DMS79 treated with DMSO at 0.1 percent for 48 hours (cell line): ENCODE measurements around the gene ZNF791.
A peak's percentile ranks its signal among the peaks of the same experiment; 100 is the strongest.
"Not testable (repeated sequence)": the region's sequence is repeated elsewhere in the genome, so short reads cannot be mapped to it uniquely, and the experiment has no call there.

Experiments
- DNase-seq: peaks from one replicate; lab custom pipeline; 2025; lab: John Stamatoyannopoulos, UW

The ZNF791 gene

GRCh38 chr19:12629215-12629614 is 18.5 kb downstream of the ZNF791 start:
- DNase-seq, result no peak

DNA sequence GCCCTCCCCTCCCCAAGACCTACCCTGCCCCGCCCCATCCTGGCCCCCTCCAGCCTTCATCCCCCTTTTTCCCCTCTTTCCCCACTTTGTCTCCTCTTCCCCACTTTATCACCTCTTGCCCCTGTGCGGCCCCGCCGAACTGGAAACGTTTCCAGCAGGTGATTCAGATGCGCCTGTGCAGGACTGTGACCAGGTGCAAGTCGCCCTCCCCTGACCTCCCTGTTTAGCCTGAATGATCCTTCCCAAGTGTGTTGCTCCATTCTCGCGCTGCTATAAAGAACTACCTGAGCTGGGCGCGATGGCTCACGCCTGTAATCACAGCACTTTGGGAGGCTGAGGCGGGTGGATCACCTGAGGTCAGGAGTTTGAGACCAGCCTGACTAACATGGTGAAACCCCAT is 25.9 kb downstream of the ZNF791 start:
- no peak for DNase-seq

DNA sequence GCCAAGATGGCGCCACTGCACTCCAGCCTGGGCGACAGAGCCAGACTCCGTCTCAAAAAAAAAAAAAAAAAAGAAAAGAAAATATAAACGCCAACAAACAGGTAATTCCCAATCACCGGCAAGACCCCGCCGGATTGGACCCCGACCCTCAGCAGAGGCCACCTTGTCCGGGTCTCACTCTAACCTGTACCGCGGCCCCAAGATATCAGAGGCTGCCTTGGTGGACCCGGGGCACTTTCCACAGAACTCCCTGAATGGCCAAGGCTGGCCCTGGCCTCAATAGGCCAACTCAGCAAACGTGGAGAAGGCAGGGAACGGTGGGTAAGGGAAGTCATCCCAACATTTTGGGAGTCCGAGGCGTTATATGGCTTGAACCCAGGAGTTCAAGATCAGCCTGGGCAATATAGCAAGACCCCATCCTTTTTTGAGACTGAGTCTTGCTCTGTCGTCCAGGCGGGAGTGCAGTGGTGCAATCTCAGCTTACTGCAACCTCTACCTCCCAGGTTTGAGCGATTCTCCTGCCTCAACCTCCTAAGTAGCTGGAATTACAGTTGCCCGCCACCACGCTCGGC is 28.0 kb downstream of the ZNF791 start:
- no peak for DNase-seq

GRCh38 chr19:12639901-12640613 is 29.3 kb downstream of the ZNF791 start:
- DNase-seq, result peak; percentile 91

DNA sequence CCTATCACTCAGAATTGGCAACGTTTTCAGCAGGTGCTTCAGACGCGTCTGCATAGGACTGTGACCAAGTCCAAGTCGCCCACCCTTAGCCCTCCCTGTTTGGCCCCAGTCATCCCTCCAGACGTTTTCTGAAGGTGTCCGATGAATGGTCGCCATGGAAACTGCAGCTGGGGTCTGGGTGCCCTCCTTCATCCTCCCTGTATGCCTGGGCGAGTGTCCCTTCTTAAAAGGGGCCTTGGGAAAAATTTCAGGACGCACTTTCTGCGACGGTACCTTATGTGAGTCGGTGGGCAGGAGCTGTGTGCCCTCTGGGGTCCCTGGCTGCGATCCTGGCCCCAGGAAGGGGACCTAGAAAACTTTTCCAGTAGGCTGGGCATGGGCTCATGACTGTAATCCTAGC is 30.7 kb downstream of the ZNF791 start:
- no peak for DNase-seq

- no peak for DNase-seq
These were observed 31.8 kb downstream of the ZNF791 start for GRCh38 chr19:12642506-12642905.

GRCh38 chr19:12643716-12644115 is 33.0 kb downstream of the ZNF791 start:
- not testable (repeated sequence) for DNase-seq

GRCh38 chr19:12646551-12646950 is 35.8 kb downstream of the ZNF791 start:
- DNase-seq, result no peak

GRCh38 chr19:12647047-12647446 is 36.3 kb downstream of the ZNF791 start:
- DNase-seq, result no peak

GRCh38 chr19:12647490-12648071 is 36.9 kb downstream of the ZNF791 start:
- no peak for DNase-seq

DNA sequence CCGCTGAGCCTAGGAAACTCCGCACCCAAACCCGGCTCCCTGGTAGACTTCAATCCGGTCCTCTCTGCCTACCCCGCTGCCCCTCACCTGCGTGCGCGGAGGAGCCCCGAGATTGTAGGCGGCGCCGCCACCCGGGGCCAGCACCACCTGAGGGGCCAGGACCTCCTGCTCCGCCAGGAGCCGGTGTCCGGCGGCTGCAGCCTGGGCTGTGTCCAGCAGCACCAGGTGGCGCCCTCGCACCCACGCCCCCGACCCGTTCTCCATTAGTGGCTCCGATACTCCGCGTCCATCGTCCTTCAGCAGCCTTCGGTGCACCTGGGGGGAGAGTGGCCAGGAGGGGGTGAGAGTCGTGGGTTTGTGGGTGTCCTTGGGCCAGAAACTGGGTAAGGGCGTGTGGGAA is 37.4 kb downstream of the ZNF791 start:
- DNase-seq, result no peak

DNA sequence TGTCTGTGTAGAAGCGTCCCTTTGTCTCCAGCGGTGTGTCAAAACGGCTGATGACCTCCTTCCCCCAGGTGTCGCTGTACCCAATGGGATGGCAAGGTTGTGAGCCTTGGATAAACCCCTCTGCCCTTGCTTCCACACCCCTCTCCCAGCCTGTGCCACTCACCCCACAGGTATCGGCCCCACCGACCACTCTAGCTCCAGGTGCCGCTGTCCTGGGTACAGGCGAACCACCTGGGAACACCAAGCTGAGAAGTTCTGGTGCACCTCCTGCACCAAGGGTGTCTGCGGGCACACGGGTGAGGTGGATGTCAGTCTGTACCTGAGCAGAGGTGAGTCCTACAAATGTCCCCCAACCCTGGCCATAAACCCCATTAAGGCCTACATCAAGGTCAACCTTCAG is 39.2 kb downstream of the ZNF791 start:
- no peak for DNase-seq

DNA sequence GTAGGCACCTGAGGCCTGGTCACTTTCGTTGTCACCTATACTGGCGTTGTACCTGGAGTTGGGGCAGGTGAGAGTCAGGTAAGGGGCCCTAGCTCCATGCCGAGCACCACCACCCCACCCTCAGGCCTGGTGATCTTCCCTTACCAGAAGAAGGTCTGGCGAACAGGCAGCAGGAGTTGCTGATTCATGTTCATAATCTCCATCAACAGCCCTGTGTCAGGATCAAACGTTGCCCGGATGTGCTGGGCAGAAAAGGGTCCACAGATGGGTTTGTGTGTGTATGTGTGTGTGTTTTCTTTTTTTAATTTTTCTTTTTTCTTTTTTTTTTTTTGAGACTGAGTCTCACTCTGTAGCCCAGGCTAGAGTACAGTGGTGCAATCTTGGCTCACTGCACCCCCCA is 41.5 kb downstream of the ZNF791 start:
- no peak for DNase-seq

- no peak for DNase-seq
These were observed 44.8 kb downstream of the ZNF791 start for GRCh38 chr19:12655546-12655945.

- DNase-seq, result no peak
These were observed 46.3 kb downstream of the ZNF791 start for GRCh38 chr19:12656899-12657571.

DNA sequence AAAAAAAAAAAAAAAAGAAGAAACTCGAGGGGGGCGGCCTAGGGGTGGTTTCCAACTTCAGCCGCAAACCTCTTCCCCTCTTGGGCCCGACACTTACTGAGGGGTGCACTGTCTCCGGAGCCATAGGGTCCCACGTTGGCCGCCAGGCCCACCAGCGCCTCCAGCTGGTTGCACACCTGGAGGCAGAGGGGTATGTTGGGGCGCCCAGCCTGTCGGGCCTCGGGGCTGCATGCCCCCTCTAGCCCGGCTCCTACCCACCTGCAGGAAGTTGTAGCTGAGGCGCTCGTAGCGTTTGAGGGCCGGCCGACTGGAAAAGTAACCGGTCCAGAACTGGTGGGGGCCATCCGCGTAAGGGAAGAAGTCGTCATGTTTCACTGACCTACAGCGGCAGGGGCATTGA is 47.2 kb downstream of the ZNF791 start:
- no peak for DNase-seq

- no peak for DNase-seq
These were observed 50.3 kb downstream of the ZNF791 start for GRCh38 chr19:12660980-12661379.

DNA sequence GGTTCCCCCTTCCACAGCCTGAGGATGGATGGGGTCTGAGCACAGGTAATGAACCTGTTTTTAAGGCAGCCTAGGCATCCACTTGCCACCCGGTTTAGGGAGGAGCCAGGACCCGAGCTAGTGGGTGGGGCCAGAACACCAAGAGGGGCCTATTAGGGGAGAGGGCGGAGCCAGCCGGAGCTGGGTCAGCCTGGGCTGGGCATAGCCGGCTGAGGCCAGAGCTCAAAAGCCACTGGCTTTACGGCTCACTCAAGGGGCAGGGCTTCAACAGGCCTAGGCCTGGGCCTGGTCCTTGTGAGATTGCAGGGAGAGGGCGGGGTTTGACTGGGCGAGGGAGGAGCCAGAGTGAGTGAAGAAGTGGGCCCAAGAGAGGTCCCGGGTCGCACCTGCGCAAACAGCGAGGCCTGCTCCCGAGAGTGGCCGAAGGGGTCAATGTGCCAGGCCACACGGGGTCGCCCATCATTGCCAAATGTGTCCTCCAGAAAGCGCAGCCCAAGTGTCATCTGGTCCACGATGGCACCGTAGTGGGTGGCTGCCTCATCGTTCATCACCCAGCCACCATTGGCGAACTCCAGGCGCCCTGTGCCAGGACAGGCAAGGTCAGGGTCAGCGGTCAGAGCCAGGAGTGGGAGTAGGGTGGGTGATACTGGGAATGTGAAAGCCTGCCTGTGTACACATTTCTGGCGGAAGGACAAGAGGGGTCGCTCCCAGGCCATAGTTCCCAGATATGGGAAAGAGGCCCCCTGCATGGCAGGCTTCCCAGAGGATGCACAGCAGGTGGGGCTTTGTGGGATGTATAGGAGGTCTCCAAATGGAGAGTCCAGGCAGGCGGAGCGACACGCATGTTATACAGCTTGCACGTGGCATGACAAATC is 53.9 kb downstream of the ZNF791 start:
- no peak for DNase-seq

DNA sequence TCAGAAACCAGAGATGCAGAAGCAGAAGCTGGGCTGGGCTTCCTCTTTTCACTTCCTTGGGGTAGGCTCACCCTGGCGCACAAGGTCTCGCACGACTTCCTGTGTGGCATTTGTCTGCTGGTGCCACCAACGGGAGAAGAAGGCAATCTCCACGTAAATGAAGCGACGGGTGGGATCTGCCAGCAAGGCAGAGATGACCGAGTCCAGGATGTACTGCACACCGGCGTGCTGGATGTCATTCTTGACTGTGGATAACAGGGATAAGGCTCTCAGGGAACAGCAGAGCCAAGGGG is 54.5 kb downstream of the ZNF791 start:
- DNase-seq, result no peak

GRCh38 chr19:12665671-12666264 is 55.0 kb downstream of the ZNF791 start:
- no peak for DNase-seq

GRCh38 chr19:12666265-12667048 is 55.7 kb downstream of the ZNF791 start, which contains the start of the genes MAN2B1 and WDR83:
Gene MAN2B1, minus strand, starts transcription at chr19:12666742. Its CDS starts 41 bp downstream, at chr19:12666701.
Gene WDR83, plus strand, starts transcription at chr19:12666807. Its CDS starts 2,984 bp downstream, at chr19:12669791.
- DNase-seq, result peak; percentile 60
